ENCODE results near the gene TXNRD3. TPM values are rescaled to one million over a fixed set of nuclear protein-coding genes. Genes with fewer than 3 reads are reported as not detected.

TXNRD3 gene
- total RNA-seq, 1 experiment from 2014 or later: 8.1 TPM

DNA sequence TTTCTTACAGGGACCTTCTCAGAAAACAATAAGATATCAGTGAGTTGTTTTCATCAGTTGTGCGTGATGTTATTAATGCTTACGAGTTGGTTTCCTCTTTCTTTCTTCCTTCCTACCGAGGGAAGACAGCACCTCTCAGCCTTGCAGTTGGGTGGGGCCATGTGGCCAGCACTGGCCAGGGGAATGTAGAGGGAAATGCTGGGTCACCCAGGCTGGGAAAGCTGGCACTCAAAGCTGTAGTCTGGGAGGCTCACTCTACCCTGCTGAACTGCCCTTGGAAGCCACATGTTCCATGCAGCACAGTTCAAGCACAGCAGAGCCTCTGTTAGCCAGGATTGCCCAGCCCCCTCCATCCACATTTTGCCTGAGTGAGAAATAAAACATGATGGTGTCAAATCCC is 39.0 kb upstream of the TXNRD3 start:
- H3K9me3 Mint-ChIP-seq: peaks cover 0 to 3% of the 10 kb centered on the region in 2 experiments; a peak in 1 of 5 replicates
- no peaks in the 10 kb centered on the region for H3K79me2 ChIP-seq (ENCODE audit: insufficient read depth, low read length)
- no peak overlapping the region for H3K4me2 ChIP-seq (ENCODE audit: insufficient read depth, insufficient read length, low read length)
- H2BK15ac ChIP-seq (ENCODE audit: low read depth, low read length): no peak overlapping the region
- no peak overlapping the region for H3K27ac Mint-ChIP-seq
- H4K8ac ChIP-seq (replicated peaks; ENCODE audit: insufficient read length, low read depth, low read length): no peak overlapping the region
- H4K91ac ChIP-seq (ENCODE audit: insufficient read length, low read depth, low read length): no peak overlapping the region
- no peaks in the 10 kb centered on the region for H3K9me3 ChIP-seq (ENCODE audit: control insufficient read depth, low read depth, low read length)
- H2BK12ac ChIP-seq (ENCODE audit: insufficient read length, low read depth, low read length): no peak overlapping the region
- no peak overlapping the region for H2BK120ac ChIP-seq (ENCODE audit: low read depth, low read length, poor library complexity, severe bottlenecking)
- no peak overlapping the region for H3K27ac ChIP-seq (ENCODE audit: insufficient read length, low read depth, low read length)
- H3K56ac ChIP-seq (ENCODE audit: insufficient read length, low read depth, low read length): no peak overlapping the region
- TF ChIP-seq, protein P1, sequence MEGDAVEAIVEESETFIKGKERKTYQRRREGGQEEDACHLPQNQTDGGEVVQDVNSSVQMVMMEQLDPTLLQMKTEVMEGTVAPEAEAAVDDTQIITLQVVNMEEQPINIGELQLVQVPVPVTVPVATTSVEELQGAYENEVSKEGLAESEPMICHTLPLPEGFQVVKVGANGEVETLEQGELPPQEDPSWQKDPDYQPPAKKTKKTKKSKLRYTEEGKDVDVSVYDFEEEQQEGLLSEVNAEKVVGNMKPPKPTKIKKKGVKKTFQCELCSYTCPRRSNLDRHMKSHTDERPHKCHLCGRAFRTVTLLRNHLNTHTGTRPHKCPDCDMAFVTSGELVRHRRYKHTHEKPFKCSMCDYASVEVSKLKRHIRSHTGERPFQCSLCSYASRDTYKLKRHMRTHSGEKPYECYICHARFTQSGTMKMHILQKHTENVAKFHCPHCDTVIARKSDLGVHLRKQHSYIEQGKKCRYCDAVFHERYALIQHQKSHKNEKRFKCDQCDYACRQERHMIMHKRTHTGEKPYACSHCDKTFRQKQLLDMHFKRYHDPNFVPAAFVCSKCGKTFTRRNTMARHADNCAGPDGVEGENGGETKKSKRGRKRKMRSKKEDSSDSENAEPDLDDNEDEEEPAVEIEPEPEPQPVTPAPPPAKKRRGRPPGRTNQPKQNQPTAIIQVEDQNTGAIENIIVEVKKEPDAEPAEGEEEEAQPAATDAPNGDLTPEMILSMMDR (conservative IDR thresholded peaks at IDR 0.05): no peak
- no CpG with 5 or more reads among the region's 3 CpGs for WGBS (ENCODE audit: extremely low coverage, insufficient read length, low lambda C conversion rate)
- H3K27me3 ChIP-seq (ENCODE audit: insufficient read depth, low read length): no peaks in the 10 kb centered on the region
- no peaks in the 10 kb centered on the region for H3K4me1 ChIP-seq (ENCODE audit: insufficient read depth, low read length)
- peaks cover 4 to 9% of the 10 kb centered on the region in 2 experiments; a peak in 2 of 4 replicates for H3K4me1 Mint-ChIP-seq
- no peak overlapping the region for H4K5ac ChIP-seq (ENCODE audit: insufficient read length, low read depth, low read length)
- H2AFZ ChIP-seq (ENCODE audit: low read length): no peak overlapping the region
- H3K27me3 Mint-ChIP-seq (ENCODE audit: low read depth): peaks cover 2% of the 10 kb centered on the region
- no peak for DNase-seq
- no peak overlapping the region for H3K23ac ChIP-seq (ENCODE audit: insufficient read length, low read depth, low read length)
- no peak overlapping the region for H2BK20ac ChIP-seq (ENCODE audit: low read depth, low read length, poor library complexity, severe bottlenecking)
- no peaks in the 10 kb centered on the region for H4K20me1 ChIP-seq (ENCODE audit: control insufficient read depth, insufficient read depth, insufficient read length)
- H3T11ph ChIP-seq (ENCODE audit: low read length): no peak overlapping the region
- no peak overlapping the region for H2AK5ac ChIP-seq (ENCODE audit: insufficient read length, low read length)
- no peaks in the 10 kb centered on the region for H3K23me2 ChIP-seq (ENCODE audit: insufficient read length, low read depth, low read length, poor library complexity, severe bottlenecking)
- H3K14ac ChIP-seq (ENCODE audit: insufficient read depth, low read length): no peak overlapping the region
- no peaks in the 10 kb centered on the region; a peak in 1 of 7 replicates for H3K36me3 Mint-ChIP-seq (ENCODE audit: insufficient read depth in 1 of 3, low read depth in 3 of 3)
- H3K18ac ChIP-seq (ENCODE audit: insufficient read length, low read depth, low read length): no peak overlapping the region
- no peak overlapping the region for H3K4me3 Mint-ChIP-seq
- H3K4ac ChIP-seq (ENCODE audit: low read depth, low read length): no peak overlapping the region
- H2BK5ac ChIP-seq (ENCODE audit: insufficient read length, low read length): no peak overlapping the region
- H3K79me1 ChIP-seq (ENCODE audit: insufficient read depth, low read depth, low read length, poor library complexity, severe bottlenecking): no peaks in the 10 kb centered on the region
- no peak overlapping the region for H3K9ac ChIP-seq (ENCODE audit: extremely low read depth, insufficient read length, low read length)

Measured in H9 (cell line).